Right hindlimb (tissue), 1 donor: ENCODE data around the gene JAZF1.

Experiments
- DNase-seq: peaks from one replicate; pipeline ENCODE4 v3.0.0-alpha.2; 2018

The JAZF1 gene

DNA sequence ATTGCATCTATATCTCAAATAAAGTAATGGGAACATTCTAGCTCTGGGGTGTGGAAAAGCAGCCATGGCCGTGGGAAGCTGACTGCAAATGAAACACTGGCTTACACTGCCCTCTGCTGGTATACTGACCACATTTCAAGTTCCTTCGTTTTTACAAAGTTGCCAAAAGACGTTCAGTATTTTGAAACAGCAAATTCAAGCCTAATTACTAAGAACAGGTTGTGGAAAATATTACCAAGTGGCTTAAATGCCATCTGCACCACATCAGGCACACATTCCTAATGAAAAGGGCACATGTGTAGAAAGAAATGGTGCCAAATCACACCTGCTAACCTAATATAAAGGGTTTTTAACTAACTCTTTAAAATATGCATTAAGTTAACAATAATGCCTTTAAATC is 83.9 kb downstream of the JAZF1 start:
- peak; percentile 66 for DNase-seq

- DNase-seq = no peak
Observed at GRCh38 chr7:28095231-28095630, 85.4 kb downstream of the JAZF1 start.

GRCh38 chr7:28093623-28094232 is 86.9 kb downstream of the JAZF1 start:
- DNase-seq = peak; percentile 78

DNA sequence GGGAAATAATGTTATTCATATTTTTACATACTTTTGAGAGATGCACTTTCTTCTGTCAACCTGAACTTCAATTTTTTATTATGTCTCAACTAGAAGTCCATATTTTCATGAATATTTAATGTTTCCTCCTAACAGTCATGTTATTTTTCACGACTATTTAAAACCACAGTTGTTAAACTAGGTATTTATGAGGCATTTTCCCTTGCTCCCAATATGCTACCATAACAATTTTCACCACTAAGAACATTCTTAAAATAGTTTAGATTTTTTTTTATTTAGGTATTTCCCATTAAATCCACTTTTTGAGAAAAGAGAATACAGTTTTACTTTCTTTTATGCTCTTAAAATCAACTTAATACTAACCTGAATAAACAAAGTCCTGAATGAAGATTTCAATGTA is 89.4 kb downstream of the JAZF1 start:
- DNase-seq = no peak

- DNase-seq = no peak
Observed at GRCh38 chr7:28088901-28089714, 91.5 kb downstream of the JAZF1 start.

- DNase-seq = no peak
Observed at GRCh38 chr7:28088032-28088431, 92.6 kb downstream of the JAZF1 start.

GRCh38 chr7:28086198-28086597 is 94.4 kb downstream of the JAZF1 start:
- DNase-seq = no peak

GRCh38 chr7:28083998-28084985 is 96.3 kb downstream of the JAZF1 start:
- no peak for DNase-seq

DNA sequence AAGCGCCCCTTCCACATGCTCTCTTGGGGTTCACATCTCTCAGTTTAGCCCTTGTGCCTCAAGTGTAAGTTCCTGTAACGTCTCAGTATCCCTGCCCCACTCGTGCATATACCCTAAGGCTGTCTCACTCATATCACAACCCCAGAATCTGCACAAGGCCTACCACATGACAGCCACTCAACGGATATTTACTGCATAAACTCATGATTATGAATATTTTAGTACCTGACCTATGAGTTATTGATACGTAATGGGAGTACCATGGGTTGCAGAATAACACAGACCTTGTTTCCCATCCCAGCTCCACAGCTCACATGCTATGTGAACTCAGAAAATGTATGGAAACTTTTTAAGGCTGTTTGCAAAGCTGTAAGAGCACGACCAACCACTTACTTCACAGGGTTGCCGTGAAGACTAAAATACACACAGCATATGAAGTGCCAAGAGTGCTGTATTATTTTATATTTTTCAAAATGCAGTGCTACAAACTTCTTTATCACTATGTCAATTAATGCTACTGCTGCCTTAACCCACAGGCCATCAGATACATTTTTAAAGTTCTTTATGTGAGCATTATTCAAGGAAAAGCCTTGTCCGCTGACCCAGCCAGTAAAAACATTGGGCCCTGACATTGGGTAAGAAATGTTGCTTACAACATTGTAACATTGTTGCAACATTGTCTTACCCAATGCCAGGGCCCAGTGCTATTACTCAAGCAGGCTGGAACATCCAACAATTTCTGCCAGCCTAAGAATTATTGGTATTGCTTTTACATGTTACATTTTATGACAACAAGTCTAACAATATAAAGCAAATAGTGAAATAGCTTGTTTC is 97.2 kb downstream of the JAZF1 start:
- no peak for DNase-seq

- no peak for DNase-seq
Observed at GRCh38 chr7:28082071-28082470, 98.5 kb downstream of the JAZF1 start.

DNA sequence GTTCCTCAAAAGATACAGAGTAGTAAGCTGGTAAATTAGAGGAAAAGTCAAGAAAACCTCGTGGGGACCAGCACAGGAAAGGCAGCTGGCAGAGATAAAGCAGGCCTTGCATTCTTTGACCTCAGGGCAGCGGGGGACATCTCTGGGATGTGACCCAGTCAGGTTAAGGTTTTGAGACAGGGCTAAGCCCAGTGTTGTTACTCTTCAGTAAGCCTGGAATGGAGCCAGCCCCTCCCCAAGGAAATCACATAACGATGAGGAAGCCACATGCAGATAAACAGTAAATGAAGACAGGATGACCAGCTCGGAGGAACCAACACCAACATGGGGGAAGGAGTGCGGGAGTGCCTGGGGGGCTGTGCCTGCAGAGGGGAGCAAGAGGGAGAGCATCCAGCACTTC is 99.6 kb downstream of the JAZF1 start:
- no peak for DNase-seq

DNA sequence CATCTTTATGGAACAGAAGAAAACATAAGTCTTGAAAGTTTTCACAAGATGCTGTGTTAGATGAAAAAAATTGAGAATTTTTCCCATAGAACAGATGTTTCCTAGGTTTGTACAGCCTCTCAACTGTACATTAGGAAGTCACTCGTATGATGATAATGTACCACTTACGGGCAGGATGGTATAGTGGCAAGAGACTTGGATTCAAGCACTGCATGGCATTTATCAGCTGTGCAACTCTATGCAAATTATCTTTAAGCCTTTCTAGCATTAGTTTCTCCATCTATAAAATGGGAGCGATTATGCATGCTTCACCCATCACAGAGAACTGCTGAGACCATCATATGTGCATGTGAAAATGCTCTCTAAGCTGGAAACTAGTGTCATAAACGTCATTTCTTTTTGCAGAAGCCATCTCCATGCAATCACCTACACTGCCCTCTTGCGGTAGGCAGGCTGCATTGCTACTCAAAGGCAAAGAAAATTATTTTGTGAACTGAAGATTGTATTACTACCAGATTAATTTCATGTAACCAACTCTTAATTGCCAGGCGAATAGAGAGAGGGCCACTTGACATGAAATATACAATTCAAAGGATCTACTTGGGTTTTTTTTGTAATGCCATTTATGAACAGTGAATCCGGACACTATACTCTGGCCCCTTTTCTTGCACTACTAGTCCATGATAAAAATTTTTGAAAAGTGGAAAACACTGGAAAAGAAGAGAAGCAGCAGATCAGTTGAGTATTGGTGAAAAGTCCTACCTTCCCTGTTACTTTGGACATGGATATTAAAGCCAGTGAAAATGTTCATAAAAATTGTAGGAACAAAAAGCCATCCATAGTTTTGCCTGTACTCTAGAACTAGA is 102.3 kb downstream of the JAZF1 start:
- DNase-seq = peak; percentile 56

GRCh38 chr7:28077616-28078015 is 103.0 kb downstream of the JAZF1 start:
- no peak for DNase-seq

DNA sequence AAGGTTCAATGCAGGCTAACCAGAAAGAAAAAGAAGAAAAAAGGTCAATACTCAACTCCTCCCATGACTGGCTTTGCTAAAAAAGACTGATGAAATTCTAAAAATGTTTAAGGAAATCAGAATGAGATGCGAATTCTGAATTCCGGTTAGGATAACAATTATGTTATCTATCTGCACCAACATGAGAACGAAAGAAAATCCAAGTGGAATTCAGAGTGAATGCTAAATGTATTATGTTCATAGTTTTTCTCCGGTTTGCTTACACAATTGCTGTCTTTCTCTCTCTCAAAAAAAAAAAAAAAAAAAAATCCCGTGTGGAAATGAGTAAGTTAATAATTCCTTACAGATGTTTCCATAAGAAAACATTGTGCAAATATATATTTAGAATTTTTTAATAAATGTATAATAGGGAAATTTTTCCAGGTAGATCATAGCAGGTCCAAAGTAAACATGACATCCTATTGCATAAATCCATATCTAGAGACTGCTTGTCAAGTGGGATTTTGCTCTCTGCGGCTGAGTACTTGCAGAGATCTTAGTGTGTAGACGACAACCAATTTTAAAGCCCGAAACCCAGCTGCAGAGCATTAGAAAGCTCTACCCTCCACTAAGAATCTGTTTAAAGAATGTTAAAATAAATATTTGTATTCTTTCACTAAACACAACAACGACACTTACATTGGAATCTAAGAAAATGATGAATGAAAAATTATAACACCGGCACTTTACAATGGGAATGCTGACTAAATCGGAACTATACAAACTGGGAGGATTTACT is 104.0 kb downstream of the JAZF1 start:
- no peak for DNase-seq

DNA sequence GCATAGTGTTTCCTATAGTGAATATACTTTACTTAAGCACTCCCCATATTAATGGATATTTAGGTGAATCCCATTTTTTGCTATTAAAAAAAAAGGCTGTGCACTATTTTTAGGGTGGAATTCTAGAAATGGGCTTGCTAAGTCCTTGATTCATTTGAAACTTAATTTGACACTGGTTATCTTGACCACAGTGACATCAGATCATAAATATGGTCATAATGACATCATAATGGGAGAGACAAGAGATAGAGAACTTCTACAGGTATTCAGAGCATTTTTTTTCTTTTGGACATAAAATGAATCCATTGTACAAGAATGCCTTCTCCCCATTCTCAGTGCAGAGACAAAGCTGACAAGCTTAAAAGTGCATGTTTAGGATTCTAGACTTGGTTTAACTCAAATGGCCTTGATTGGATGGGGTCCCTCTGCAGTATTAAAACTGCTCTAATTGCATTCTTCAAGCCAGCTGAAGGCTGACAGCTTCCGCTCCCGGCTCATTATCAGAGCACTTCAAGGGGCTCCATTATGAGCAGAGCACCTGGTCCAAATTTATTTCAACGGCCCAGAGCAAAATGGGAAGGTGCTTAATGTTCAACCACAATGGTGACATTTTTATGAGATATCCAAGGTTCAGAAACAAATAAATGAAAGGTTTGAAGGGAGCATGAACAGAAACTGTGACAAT is 104.8 kb downstream of the JAZF1 start:
- no peak for DNase-seq

DNA sequence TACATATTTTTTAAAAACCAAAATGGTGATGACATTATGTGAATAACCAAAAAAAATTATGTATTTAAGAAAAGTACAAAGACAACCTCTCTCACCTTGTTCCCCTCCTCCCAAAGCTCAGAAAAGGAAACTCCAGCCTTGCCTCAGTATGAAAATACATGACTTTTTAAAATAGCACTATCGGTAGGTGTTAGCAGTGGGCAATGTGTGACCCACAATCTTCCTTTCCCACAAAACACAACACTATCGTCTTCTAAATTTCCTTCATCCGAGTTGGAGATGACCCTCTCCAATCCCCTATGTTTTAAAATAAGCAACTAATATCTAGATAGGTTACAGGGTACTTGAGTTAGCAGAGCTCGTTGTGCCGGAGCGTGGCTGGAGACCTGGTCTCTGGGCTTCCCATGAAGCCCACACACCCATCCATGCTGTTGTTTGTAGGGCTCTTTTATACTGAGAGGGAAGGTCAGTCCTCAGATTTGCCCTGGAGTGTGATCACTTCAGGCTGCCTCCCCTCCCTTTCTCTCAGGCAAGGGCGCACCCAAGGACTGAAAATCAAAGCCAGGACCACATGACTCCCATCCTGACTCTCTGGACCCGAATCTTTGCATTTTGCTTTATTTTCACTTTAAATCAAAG is 107.6 kb downstream of the JAZF1 start:
- no peak for DNase-seq

- DNase-seq = no peak
Observed at GRCh38 chr7:28071570-28071969, 109.0 kb downstream of the JAZF1 start.

DNA sequence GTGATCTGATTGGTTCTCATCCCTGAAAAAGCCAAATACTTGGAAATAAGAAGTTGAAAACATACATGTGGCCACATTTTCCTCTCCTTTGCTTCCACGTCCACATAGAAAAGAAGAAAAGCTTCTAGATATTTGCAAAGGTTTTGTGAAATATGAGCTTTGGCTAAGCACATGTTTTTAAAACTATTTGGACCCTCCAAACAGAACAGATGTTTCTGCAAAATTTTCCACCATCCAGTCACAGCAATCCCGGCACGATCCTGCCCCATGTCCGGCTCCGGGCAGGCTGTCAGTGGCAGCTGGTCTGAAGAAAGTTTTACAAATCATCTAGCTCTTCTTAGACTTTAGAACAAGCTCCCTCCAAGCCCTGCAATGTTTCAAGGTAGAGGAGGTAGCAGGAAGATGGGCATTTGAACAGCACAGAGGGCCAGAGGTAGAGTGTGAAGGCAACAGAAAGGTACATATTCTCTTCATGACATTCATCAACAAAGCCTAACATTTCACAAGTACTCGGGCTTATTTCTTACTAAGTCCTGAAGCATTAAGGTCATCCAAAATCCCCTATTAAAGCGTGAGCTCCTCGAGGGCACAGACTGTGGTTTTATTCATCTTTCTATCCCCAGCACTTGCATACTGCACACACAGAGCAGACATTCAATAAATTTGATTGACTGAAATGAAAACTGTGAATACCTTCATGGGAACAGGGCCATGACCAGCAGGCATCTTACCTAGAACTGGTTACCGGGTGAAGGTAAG is 110.1 kb downstream of the JAZF1 start:
- peak; percentile 59 for DNase-seq

- peak; percentile 87 for DNase-seq
Observed at GRCh38 chr7:28069807-28070206, 110.8 kb downstream of the JAZF1 start.
